Neuronal stem cell (in vitro differentiated cells): ENCODE measurements around the gene CFAP92.

Experiments
- DNase-seq: peaks from one replicate; pipeline ENCODE4 v3.0.0-alpha.2; 2013; ENCODE audit warnings: low spot score
- H2AFZ ChIP-seq: one replicate; pipeline ENCODE4 v1.6.1; 2013; ENCODE audit warnings: mild to moderate bottlenecking, low read length, inconsistent platforms
- H2AK5ac ChIP-seq: 2 replicates; pipeline ENCODE4 v1.6.1; 2013; ENCODE audit warnings: low read depth, mild to moderate bottlenecking, inconsistent platforms, low read length, moderate library complexity, mixed read lengths
- H2BK120ac ChIP-seq: 2 replicates; pipeline ENCODE4 v1.6.1; 2013; ENCODE audit warnings: low read depth, mild to moderate bottlenecking, inconsistent platforms, low read length, moderate library complexity, mixed read lengths
- H2BK12ac ChIP-seq: one replicate; pipeline ENCODE4 v1.6.1; 2013; ENCODE audit warnings: low read length, inconsistent platforms
- H2BK15ac ChIP-seq: 2 replicates; pipeline ENCODE4 v1.6.1; 2013; ENCODE audit warnings: mild to moderate bottlenecking, low read length, inconsistent platforms, mixed read lengths
- H2BK5ac ChIP-seq: one replicate; pipeline ENCODE4 v1.6.1; 2013; ENCODE audit warnings: inconsistent platforms, mild to moderate bottlenecking, low read length, moderate library complexity
- H3K14ac ChIP-seq: one replicate; pipeline ENCODE4 v1.6.1; 2013; ENCODE audit warnings: low read length, inconsistent platforms
- H3K18ac ChIP-seq: 2 replicates; pipeline ENCODE4 v1.6.1; 2013; ENCODE audit warnings: low read length, inconsistent platforms
- H3K23ac ChIP-seq: 2 replicates; pipeline ENCODE4 v1.6.1; 2013; ENCODE audit warnings: low read depth, mild to moderate bottlenecking, mixed read lengths, low read length, inconsistent platforms; ENCODE audit not compliant: poor library complexity
- H3K27ac ChIP-seq: replicated peaks from 3 replicates; pipeline ENCODE4 v1.5.1; 2013; ENCODE audit warnings: low read length, inconsistent platforms
- H3K27me3 ChIP-seq, 3 experiments: 2 replicates each; pipeline ENCODE4 v1.6.1; 2013; ENCODE audit warnings: low read length in 3 of 3, mild to moderate bottlenecking in 2 of 3, inconsistent platforms in 1 of 3, low read depth in 1 of 3, mixed read lengths in 1 of 3, moderate library complexity in 1 of 3; ENCODE audit not compliant: control insufficient read depth in 3 of 3, insufficient read depth in 3 of 3
- H3K36me3 ChIP-seq, 2 donors: replicated peaks in 1 of 2; 2 replicates each; pipeline ENCODE4 v1.6.1; 2013; ENCODE audit warnings: low read length in 2 of 2; ENCODE audit not compliant: control insufficient read depth in 2 of 2, insufficient read depth in 2 of 2
- H3K4ac ChIP-seq: 2 replicates; pipeline ENCODE4 v1.6.1; 2013; ENCODE audit warnings: inconsistent platforms, mild to moderate bottlenecking, low read length, moderate library complexity
- H3K4me1 ChIP-seq, 2 donors: 1 replicate in 1 of 2; 2 replicates in 1 of 2; pipeline ENCODE4 v1.6.1; 2013; ENCODE audit warnings: low read length in 2 of 2, low read depth in 1 of 2; ENCODE audit not compliant: control insufficient read depth in 2 of 2, insufficient read depth in 1 of 2
- H3K4me2 ChIP-seq: one replicate; pipeline ENCODE4 v1.6.1; 2013; ENCODE audit warnings: mild to moderate bottlenecking, low read length, inconsistent platforms; ENCODE audit not compliant: insufficient read depth, poor library complexity, severe bottlenecking
- H3K4me3 ChIP-seq, 2 donors: 2 replicates each; pipeline ENCODE4 v1.5.1; 2013; ENCODE audit warnings: low read length in 2 of 2, mild to moderate bottlenecking in 2 of 2, inconsistent platforms in 1 of 2, moderate library complexity in 1 of 2
- H3K79me1 ChIP-seq: one replicate; pipeline ENCODE4 v1.6.1; 2013; ENCODE audit warnings: low read depth, mild to moderate bottlenecking, inconsistent platforms, low read length, moderate library complexity
- H3K9ac ChIP-seq: one replicate; pipeline ENCODE4 v1.6.1; 2013; ENCODE audit warnings: mild to moderate bottlenecking, low read depth, low read length, inconsistent platforms; ENCODE audit not compliant: poor library complexity
- H3K9me3 ChIP-seq, 2 donors: replicated peaks in 1 of 2; 2 replicates each; pipeline versions ENCODE3 to v1.6.1; 2013; ENCODE audit warnings: low read length in 2 of 2, mild to moderate bottlenecking in 2 of 2, inconsistent platforms in 1 of 2, low read depth in 1 of 2, mixed read lengths in 1 of 2, moderate library complexity in 1 of 2; ENCODE audit not compliant: control insufficient read depth in 2 of 2, insufficient read depth in 1 of 2
- H4K8ac ChIP-seq: one replicate; pipeline ENCODE4 v1.6.1; 2013; ENCODE audit warnings: low read depth, mild to moderate bottlenecking, inconsistent platforms, low read length, moderate library complexity
- H4K91ac ChIP-seq: one replicate; pipeline ENCODE4 v1.6.1; 2013; ENCODE audit warnings: low read length, low read depth, mild to moderate bottlenecking, inconsistent platforms; ENCODE audit not compliant: poor library complexity
- WGBS, 2 donors: extraction: QIAGEN DNeasy Blood & Tissue Kit; methylation state at CpG; one replicate each; pipeline ENCODE4 v1.1.7; 2013; ENCODE audit warnings: missing lambda C conversion rate in 2 of 2, mixed read lengths in 1 of 2; ENCODE audit not compliant: insufficient read length in 2 of 2, insufficient replicate concordance in 1 of 2; ENCODE audit errors: extremely low coverage in 2 of 2; 5-methylcytosine and 5-hydroxymethylcytosine counted together

Gene CFAP92

GRCh38 chr3:129036222-129037092 lies 42.6 kb upstream of the CFAP92 start:
- Histone ChIP-seq H3K4ac (no peak overlapping the region), H2BK12ac (no peak overlapping the region), H3K36me3 (peaks cover 0 to 90% of the 10 kb centered on the region in 2 donors), H3K27ac (no peak overlapping the region), H3K4me2 (no peak overlapping the region), H3K4me1 (no peaks in the 10 kb centered on the region), H2AK5ac (peak overlapping the region; percentile 58), H2BK15ac (no peak overlapping the region), H3K27me3 (no peaks in the 10 kb centered on the region), H2BK120ac (no peak overlapping the region), H4K91ac (no peak overlapping the region), H3K79me1 (peaks cover 2% of the 10 kb centered on the region), H2BK5ac (no peak overlapping the region), H3K9ac (no peak overlapping the region), H3K4me3 (no peak overlapping the region), H3K23ac (peak overlapping the region; percentile 39), H3K18ac (peak overlapping the region; percentile 34), H2AFZ (no peak overlapping the region), H4K8ac (no peak overlapping the region), H3K14ac (peak overlapping the region; percentile 72), H3K9me3 (peaks cover 2 to 4% of the 10 kb centered on the region in 2 donors)
- DNase-seq: no peak
- WGBS, 2 donors: no CpG with 5 or more reads among the region's 10 CpGs

- DNase-seq: no peak
- WGBS, 2 donors: no CpG with 5 or more reads among the region's 11 CpGs
Measured at GRCh38 chr3:129035360-129036221, 41.7 kb upstream of the CFAP92 start.

GRCh38 chr3:129034642-129035041 lies 40.8 kb upstream of the CFAP92 start:
- peaks cover 0 to 2% of the 10 kb centered on the region in 2 donors for H3K9me3 ChIP-seq
- H3K23ac ChIP-seq: no peak overlapping the region
- H3K18ac ChIP-seq: no peak overlapping the region
- no peak overlapping the region for H3K4me2 ChIP-seq
- no peak overlapping the region for H3K9ac ChIP-seq
- H2BK12ac ChIP-seq: no peak overlapping the region
- no peak overlapping the region for H3K4me3 ChIP-seq
- H3K36me3 ChIP-seq: peaks cover 0 to 93% of the 10 kb centered on the region in 2 donors
- H4K8ac ChIP-seq: no peak overlapping the region
- H3K27ac ChIP-seq: no peak overlapping the region
- H3K27me3 ChIP-seq: no peaks in the 10 kb centered on the region
- DNase-seq: no peak
- no peak overlapping the region for H2AK5ac ChIP-seq
- H2AFZ ChIP-seq: no peak overlapping the region
- H2BK120ac ChIP-seq: no peak overlapping the region
- no peak overlapping the region for H3K4ac ChIP-seq
- no peak overlapping the region for H2BK5ac ChIP-seq
- H3K4me1 ChIP-seq: no peaks in the 10 kb centered on the region
- H4K91ac ChIP-seq: no peak overlapping the region
- no CpG with 5 or more reads among the region's 6 CpGs for whole genome bisulfite sequencing, 2 donors
- peaks cover 2% of the 10 kb centered on the region for H3K79me1 ChIP-seq
- no peak overlapping the region for H2BK15ac ChIP-seq
- no peak overlapping the region for H3K14ac ChIP-seq

More at GRCh38 chr3:129035360-129036221, 41.7 kb upstream of the CFAP92 start:
- no peak overlapping the region for H3K4me3 ChIP-seq
- no peak overlapping the region for H4K91ac ChIP-seq
- H3K4ac ChIP-seq: no peak overlapping the region
- peaks cover 0 to 2% of the 10 kb centered on the region in 2 donors for H3K9me3 ChIP-seq
- H2BK5ac ChIP-seq: no peak overlapping the region
- H2BK120ac ChIP-seq: no peak overlapping the region
- no peaks in the 10 kb centered on the region for H3K27me3 ChIP-seq
- no peak overlapping the region for H2BK12ac ChIP-seq
- no peaks in the 10 kb centered on the region for H3K4me1 ChIP-seq
- H3K14ac ChIP-seq: no peak overlapping the region
- no peak overlapping the region for H2BK15ac ChIP-seq
- no peak overlapping the region for H3K4me2 ChIP-seq
- no peak overlapping the region for H3K23ac ChIP-seq
- H3K9ac ChIP-seq: peak overlapping the region; percentile 27
- H3K27ac ChIP-seq: no peak overlapping the region
- H3K18ac ChIP-seq: peak overlapping the region; percentile 65
- H2AK5ac ChIP-seq: no peak overlapping the region
- no peak overlapping the region for H2AFZ ChIP-seq
- H3K79me1 ChIP-seq: peaks cover 2% of the 10 kb centered on the region
- peaks cover 0 to 94% of the 10 kb centered on the region in 2 donors for H3K36me3 ChIP-seq
- no peak overlapping the region for H4K8ac ChIP-seq
